GM04503 (cell line): ENCODE data around the gene MALL.
"Not testable (repeated sequence)": the region's sequence is repeated elsewhere in the genome, so short reads cannot be mapped to it uniquely, and the experiment has no call there.

ENCODE experiments used
- DNase-seq: peaks from one replicate; pipeline ENCODE4 v3.0.0-alpha.2; 2012; ENCODE audit warnings: low read depth

Gene MALL

DNA sequence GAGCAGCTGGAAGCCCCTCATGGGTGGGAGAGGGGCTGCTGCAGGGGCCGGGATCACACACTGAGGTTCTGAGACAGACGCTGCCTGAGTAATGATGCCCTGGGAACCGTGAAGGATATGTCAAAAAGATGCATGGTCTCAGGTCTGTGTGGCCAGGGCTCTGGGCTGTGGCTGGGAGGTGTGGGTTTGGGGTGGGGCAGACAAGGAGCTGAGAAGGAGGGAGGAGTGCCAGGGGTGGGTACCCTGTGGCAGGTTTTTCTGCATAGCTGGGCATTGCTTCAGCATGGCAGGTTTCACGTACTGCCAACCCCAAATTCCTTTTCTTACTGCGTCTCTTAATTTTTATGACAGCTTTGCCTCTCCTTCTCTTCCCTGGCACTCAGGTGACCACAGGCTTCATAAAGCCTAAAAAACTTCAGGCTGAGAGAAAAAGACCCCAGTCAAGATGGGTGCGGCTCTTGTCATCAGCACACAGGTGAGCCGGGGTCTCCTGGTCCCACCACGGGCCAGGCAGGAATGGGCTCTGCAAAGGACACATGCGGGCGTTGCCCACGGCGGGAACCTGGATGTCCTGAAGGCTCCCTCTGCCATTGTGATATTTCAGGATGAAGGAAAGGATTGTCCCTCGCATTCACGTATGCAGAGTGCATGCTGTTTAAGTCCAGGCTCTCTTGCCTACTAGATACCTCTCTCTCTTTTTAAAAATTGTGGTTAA is 18.0 kb downstream of the MALL start:
- no peak for DNase-seq

DNA sequence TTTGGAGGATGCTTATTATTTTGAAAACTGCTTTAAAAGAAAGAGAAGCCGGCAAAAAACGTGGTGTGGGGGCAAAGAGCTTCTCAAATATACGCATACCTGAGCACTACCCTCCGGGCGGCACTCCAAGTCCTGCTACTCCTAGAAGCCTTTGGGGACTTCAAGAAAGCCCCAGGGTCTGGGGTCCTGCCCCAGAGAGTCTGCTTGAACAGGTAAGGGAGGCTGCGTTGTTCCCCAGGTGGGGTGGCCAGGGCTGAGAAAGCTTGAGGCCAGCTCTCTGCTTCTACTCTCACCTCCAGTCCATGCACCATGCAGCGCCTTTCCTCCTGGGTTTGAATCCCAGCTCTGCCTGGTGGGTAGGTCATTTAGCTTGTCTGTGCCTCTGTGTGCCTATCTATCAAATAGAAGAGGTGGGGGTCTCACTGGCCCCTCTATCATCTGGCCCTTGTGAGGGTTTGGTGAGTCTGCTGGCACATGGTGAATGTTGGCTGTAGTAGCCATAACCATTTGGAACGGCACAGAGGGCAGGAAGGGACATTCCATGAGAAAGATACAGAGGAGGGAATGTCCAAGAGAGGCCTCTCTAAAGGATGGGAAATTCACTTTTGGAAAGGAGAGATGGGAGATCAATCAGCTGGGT is 19.5 kb downstream of the MALL start:
- DNase-seq = no peak

DNA sequence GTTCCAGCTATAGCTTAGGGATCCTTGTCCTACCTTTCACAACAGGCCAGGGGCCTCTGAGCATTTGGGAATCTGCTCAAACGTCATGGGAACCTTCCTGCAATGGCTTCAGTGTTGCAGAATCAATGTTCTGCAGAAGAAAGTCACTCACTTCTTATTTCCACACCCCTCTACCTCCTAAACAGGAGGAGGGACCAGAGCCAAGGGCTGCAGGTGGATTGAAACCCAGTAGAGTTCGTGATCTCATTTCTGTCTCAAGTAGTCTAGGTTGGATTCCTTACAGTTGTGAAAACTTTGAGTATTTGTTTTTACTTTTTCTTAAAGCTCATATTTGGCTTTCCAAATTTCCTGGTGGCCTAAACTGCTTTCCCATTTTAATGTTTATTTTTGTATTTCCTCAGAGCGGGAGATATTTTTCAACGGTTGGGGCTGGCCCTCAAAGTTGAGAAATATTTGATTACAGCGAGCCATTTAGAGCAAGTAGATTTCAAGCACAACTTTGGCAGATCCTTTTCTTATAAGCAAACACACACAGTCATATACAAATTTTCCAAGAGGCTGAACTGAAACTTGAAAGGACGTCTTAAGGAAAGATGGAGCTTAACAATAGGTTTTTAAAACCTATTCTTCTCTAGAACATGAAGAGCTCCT is 20.6 kb downstream of the MALL start:
- not testable (repeated sequence) for DNase-seq

DNA sequence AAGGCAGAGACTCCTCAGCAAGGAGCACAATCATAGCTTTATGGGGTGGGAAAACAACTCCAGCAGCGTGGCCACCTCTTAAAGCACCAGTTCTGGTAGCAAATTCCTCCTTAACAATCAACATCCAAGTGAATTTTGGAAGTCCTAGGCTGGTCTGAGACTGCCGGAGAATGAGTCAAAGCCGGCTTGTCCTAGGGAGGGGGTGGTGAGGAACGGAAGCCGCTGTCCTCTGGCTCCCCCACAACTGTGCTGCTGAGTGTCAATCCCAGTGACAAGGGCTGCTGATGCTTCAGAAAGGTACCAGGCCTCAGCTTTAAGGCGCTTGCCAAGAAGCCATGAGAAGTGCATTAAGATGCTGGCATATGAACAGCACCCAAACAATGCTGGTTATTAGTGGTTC is 21.7 kb downstream of the MALL start:
- DNase-seq = not testable (repeated sequence)

- DNase-seq = not testable (repeated sequence)
Measured at GRCh38 chr2:110090164-110090563, 25.5 kb downstream of the MALL start.

DNA sequence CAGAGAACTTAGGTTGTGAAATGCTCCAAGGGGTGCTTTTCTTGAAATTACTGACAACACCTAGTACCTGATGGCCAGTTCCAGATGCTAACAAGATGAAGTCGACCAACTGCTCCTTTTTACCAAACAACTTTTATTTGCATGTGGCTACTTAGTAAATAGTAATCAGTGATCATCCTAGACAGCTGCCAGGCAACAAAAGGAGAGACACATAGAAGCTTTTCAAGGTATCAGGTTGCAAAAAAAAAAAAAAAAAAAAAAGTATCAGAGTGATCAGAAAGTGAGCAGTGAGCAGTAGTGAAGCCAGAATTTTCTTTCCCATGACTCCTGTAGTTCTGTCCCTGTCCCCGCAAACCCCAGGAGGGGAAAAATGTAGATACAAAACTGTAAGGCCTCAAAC is 31.9 kb downstream of the MALL start:
- DNase-seq = not testable (repeated sequence)

GRCh38 chr2:110083162-110083561 is 32.5 kb downstream of the MALL start:
- not testable (repeated sequence) for DNase-seq

DNA sequence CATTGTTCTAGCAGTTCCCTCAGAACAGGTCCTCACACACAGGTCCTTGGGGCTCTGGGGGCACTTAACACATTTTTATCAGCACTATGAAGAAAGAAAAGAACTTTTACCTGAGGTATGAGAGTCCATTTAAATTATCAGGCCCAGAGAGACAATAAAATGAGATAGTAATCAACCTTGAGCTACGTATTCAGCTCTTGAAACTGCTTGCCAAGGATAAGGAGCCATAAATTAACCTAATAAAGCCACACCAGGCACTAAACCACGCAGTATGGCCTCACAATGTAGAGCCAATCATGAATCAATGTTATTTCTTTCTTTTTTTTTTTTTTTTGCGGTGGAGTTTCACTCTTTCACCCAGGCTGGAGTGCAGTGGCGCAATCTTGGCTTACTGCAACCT is 37.5 kb downstream of the MALL start:
- DNase-seq = not testable (repeated sequence)

- DNase-seq = not testable (repeated sequence)
Measured at GRCh38 chr2:110075896-110076295, 39.7 kb downstream of the MALL start.

DNA sequence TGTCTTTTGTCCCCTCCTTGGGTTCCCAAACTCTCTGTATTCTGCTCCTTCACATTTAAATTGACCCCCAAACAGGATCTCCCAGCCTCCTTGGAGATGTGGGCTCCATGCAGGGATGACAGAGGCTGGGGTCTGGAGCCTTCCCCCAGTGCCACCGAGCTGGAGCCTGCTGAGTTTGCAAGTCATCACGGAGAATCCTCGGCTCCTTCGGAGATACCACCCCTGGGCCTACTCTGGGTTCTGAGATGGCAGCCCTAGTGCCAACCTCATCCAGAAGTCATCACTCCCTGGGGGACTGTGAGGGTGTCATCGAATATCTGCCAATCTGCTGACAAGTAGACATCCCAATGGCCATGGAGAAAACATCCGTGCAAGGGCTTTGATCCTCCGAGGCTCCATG is 45.8 kb downstream of the MALL start:
- not testable (repeated sequence) for DNase-seq

DNA sequence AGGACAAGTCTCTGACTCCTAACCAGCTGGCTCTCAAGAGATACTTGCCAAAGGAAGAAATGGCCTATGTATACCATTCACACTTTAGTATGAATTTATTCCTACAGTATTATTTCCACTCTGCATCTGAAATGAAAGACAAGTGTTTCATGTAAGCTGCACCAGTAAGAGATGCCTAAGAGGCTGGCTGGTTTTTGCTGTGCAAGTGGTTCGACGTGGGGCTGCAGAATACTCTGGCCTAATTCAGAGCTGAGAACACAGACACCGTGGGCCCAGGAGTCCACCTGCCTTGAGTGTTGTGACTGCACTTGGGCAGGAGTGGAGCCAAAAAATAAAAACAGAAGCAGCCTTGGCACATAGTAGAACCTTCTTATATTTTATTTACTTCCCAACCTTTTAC is 47.5 kb downstream of the MALL start:
- DNase-seq = not testable (repeated sequence)

DNA sequence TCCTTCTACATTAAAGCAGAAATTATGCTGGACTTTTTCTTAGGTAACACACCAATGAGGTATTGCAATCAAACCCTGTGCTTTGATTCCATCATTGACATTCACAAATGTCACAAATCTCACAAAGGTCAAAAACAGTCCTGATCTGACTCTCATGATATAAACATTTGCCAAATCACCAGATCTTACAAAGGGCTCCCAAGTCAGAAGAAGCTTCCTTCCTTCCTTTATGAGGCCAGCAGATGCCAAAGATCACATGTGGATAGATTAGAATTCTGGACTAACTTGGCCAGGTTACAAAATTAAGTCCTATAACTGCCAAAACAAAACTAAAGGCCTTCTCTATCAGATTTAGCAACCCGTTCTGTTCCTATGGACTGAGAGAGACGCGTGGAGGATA is 53.3 kb downstream of the MALL start:
- DNase-seq = not testable (repeated sequence)

DNA sequence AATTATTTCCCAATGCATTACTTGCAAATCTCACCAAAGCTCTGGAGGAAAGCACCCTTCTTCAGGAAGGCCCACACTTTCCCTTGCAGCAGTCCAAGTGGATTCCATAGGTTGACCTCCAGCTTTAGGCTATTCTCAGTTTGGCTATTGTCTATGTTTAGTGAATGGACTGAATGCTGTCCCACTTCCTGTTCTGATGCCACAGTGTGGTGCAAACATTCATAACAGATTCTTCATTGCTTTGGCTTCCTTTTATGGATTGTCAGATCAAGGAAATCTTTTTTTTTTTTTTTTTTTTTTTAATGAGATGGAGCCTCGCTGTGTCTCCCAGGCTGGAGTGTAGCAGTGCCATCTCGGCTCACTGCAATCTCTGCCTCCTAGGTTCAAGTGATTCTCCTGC is 55.1 kb downstream of the MALL start:
- DNase-seq = not testable (repeated sequence)

DNA sequence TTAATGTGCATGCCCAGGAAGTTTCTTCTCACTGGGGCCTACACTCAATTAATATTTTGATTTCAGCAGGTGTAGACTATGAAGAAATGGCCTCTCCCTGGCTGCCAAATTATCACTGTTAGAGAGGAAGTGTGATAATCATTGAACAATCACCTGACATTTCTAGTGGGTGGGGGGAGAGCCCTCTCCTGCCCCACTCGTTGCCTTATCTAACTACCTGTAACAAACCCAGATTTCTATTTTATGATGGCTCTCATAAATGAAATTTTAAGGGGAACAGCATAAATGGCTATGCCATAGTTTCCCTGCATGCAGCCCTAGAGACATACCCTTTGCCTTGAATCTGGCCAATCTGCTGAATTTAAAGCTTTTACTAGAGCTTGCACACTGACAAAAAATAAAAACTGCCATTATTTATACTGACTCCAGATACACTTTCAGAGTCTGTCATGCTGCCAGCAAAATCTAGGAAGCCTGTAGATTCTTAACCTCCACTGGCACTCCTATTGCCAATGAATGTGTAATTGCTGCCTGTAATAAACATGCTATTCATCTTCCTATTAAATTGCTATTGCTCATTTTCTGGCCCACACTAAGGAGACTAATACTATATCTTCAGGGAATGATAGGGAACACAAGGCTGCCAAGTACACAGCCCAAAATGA is 55.8 kb downstream of the MALL start:
- not testable (repeated sequence) for DNase-seq

DNA sequence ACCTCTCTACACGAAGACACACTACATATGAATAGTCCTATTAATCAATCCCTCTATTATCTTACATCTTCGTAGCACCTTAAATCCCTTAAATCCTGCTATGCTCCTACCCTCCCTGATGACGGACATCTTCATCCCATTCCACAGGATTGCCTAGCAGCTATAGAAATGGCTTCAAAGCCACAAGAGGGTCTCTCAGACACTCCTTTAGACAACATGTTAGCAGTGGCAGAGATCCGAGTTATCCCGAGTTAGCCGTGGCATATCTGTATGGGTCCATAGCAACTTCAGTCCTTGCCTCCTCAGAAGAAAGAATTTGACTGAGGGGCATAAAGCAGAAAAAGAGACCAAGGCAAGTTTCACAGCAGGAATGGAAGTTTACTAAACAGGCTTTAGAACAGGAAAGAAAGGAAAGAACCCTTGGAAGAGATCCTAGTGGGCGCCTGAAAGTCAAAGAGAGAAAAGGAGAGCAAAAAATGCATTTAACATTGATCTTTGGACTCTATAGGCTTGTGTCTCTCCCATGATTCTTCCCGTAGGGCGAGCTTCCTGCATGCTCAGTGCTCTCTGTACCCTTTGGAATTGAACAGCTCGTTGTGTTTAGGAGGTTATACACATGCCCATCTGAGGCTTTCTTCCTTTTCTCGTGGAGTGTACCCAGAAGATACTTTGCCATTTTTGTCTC is 56.5 kb downstream of the MALL start:
- DNase-seq = not testable (repeated sequence)

GRCh38 chr2:110058034-110058433 is 57.6 kb downstream of the MALL start:
- not testable (repeated sequence) for DNase-seq

DNA sequence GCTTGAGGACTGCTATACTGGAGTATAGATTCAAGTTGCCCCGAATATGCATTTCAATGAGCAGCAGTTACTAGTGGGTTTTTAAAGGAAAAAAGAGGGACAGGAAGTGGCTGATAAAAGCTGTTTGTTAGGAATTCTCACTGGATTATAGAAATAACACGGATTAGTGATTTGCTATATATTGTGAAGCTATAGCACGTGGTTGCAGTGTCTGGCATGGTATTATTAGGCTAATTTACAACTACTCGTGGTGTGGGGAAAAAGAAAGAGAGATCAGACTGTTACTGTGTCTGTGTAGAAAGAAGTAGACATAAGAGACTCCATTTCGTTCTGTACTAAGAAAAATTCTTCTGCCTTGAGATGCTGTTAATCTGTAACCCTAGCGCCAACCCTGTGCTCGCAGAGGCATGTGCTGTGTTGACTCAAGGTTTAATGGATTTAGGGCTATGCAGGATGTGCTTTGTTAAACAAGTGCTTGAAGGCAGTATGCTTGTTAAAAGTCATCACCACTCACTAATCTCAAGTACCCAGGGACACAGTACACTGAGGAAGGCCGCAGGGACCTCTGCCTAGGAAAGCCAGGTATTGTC is 59.7 kb downstream of the MALL start:
- not testable (repeated sequence) for DNase-seq

GRCh38 chr2:110054521-110055407 is 60.9 kb downstream of the MALL start:
- DNase-seq = peak; percentile 6

DNA sequence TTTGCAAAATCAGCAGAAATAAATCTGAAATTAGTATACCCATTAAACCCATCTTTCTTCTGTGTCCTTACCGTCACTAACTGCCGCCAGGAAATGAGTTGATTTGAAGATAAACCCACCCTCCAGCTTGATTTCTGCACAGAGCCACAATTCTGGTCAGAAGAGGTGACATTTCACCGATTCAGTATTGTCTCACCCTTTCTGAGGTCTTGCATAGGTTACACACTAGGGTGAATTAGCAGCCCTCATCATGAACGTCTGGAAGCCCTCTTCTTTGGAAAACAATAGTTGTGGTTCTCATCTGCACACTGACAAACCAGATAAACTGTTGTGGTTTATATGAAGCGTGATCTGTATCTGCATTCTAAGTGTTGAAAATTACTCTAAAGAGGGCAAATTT is 61.9 kb downstream of the MALL start:
- DNase-seq = not testable (repeated sequence)

DNA sequence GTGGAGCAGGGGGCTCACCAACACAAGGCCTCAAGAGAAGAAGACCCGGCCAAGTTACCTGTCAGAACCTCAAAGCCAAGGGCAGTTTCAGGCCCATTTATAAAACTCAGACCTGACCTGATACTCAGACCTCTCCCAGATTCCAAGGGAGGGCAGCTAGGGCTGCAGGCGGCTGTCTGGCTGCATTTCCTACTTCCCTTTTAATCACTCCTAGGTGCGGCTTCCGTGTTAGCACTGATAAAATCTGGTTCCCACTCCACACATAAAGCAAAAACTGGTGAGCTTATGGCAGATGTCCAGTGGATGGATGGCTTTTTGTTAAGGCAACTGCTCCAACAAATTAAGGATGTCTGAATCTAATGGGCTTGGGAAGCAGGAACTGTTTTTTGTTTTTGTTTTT is 63.5 kb downstream of the MALL start:
- DNase-seq = not testable (repeated sequence)

GRCh38 chr2:110050222-110050621 is 65.4 kb downstream of the MALL start:
- not testable (repeated sequence) for DNase-seq
